Fibroblast of pulmonary artery (primary cell): ENCODE measurements around the gene IRF2.

Experiments
- DNase-seq: peaks from one replicate; pipeline ENCODE4 v3.0.0-alpha.2; 2010; ENCODE audit warnings: low read depth
- H3K4me3 ChIP-seq: replicated peaks from 2 replicates; pipeline ENCODE4 v1.5.1; 2011; ENCODE audit warnings: low read depth, mild to moderate bottlenecking, control low read depth, low read length, moderate library complexity
- TF ChIP-seq, protein P1 (sequence below): IDR thresholded peaks from 2 replicates; pipeline ENCODE4 v1.5.1; 2011; ENCODE audit warnings: mild to moderate bottlenecking, control low read depth, low read length, inconsistent platforms; ENCODE audit errors: missing control alignments

Gene IRF2

DNA sequence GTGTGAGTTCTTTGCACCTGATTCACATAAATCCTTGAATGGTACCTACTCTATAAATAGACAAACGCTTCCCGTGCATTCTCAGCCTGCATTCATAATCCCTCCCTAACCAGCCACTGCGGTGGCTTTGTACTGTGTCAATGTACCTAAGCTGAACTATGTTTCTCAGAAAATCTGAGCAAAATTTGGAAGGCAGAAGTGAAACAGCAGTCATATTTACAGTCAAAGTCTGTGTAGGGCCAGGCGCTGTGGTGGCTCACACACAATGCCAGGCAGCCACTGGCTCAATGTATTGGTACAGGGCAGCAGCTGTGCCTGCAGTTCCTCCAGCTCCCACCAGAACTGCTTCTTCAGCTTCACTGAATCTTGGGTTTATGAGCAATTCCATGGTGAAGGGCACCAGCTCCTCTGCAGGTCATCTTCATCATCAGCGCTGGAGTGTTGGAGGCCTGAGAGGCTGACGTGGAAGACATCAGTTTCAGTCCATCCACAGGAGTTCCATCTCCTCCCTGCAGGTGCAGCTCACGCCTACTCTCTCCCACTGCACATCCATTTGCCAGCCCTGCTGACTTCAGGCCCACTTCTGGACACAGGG lies 32.3 kb upstream of the IRF2 start:
- no peak for DNase-seq
- TF ChIP-seq, protein P1, sequence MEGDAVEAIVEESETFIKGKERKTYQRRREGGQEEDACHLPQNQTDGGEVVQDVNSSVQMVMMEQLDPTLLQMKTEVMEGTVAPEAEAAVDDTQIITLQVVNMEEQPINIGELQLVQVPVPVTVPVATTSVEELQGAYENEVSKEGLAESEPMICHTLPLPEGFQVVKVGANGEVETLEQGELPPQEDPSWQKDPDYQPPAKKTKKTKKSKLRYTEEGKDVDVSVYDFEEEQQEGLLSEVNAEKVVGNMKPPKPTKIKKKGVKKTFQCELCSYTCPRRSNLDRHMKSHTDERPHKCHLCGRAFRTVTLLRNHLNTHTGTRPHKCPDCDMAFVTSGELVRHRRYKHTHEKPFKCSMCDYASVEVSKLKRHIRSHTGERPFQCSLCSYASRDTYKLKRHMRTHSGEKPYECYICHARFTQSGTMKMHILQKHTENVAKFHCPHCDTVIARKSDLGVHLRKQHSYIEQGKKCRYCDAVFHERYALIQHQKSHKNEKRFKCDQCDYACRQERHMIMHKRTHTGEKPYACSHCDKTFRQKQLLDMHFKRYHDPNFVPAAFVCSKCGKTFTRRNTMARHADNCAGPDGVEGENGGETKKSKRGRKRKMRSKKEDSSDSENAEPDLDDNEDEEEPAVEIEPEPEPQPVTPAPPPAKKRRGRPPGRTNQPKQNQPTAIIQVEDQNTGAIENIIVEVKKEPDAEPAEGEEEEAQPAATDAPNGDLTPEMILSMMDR, result peak; percentile 12
- H3K4me3 ChIP-seq, result no peak overlapping the region

DNA sequence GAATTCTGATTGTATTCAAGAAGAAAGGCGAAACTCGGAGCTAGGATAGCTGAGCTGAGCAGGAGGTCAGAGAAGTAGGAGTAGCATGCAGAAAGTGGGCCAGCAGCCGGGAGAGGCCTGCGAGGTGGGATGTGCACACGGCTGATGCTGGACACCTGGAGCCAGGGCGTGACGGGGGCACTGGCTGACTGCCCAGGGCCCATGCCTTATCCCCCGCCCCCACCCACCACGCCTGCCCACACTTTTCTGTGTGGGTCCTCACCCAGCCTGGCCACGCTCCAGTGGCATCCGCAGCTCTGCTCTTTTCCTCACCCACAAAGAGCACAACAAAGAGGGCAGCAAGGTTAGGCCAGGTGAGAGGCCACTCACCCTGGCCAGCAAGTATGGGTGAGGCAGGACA lies 30.0 kb upstream of the IRF2 start:
- no peak for DNase-seq
- H3K4me3 ChIP-seq, result no peak overlapping the region

DNA sequence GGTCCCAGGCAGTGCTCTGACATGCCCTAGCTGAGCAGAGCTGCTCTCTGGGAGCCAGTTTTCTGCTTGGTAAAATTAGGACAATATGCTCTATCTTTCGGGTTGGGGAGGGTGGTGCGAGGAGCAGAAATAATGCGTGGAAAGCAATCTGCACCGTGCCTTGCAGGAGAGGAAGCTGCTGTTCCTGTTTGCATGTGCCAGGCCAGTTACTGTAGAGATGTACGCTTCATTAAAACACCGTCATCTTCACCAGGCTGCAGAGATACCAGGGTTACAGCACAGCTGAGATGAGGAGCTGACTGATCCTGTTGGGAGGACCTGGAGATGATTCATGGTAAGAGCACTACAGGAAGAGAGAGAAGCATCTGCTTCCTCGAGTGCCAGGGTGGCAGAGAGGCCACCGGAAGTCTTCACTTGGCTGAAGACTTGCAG lies 29.5 kb upstream of the IRF2 start:
- DNase-seq, result peak; percentile 10
- TF ChIP-seq, protein P1, result no peak
- H3K4me3 ChIP-seq, result no peak overlapping the region

More for the DNA sequence above, 30.0 kb upstream of the IRF2 start:
- TF ChIP-seq, protein P1, result no peak

- DNase-seq, result no peak
Observed at GRCh38 chr4:184500748-184501589, 26.6 kb upstream of the IRF2 start.

GRCh38 chr4:184499996-184500395 lies 25.6 kb upstream of the IRF2 start:
- no peak overlapping the region for H3K4me3 ChIP-seq
- no peak for DNase-seq
- TF ChIP-seq, protein P1, result no peak

More at GRCh38 chr4:184500748-184501589, 26.6 kb upstream of the IRF2 start:
- no peak overlapping the region for H3K4me3 ChIP-seq
- TF ChIP-seq, protein P1, result no peak

GRCh38 chr4:184498598-184498997 lies 24.2 kb upstream of the IRF2 start:
- TF ChIP-seq, protein P1, result no peak
- no peak overlapping the region for H3K4me3 ChIP-seq
- DNase-seq, result no peak
